Measurements from ENCODE around the gene CDH18.

The CDH18 gene, protein sequence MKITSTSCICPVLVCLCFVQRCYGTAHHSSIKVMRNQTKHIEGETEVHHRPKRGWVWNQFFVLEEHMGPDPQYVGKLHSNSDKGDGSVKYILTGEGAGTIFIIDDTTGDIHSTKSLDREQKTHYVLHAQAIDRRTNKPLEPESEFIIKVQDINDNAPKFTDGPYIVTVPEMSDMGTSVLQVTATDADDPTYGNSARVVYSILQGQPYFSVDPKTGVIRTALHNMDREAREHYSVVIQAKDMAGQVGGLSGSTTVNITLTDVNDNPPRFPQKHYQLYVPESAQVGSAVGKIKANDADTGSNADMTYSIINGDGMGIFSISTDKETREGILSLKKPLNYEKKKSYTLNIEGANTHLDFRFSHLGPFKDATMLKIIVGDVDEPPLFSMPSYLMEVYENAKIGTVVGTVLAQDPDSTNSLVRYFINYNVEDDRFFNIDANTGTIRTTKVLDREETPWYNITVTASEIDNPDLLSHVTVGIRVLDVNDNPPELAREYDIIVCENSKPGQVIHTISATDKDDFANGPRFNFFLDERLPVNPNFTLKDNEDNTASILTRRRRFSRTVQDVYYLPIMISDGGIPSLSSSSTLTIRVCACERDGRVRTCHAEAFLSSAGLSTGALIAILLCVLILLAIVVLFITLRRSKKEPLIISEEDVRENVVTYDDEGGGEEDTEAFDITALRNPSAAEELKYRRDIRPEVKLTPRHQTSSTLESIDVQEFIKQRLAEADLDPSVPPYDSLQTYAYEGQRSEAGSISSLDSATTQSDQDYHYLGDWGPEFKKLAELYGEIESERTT

GRCh38 chr5:19987612-19988361 lies at the start of gene CDH18:
TSS of gene CDH18 (minus strand) at chr5:19988200. CDS start at chr5:19838986, 149,214 bp downstream.
- peak; percentile 64 for DNase-seq (ENCODE audit: low read depth)

GRCh38 chr5:20034717-20035116 lies 46.7 kb upstream of the CDH18 start:
- DNase-seq (ENCODE audit: low read depth) = peak; percentile 2

GRCh38 chr5:20033881-20034280 lies 45.9 kb upstream of the CDH18 start:
- no peak for DNase-seq (ENCODE audit: low read depth)

DNA sequence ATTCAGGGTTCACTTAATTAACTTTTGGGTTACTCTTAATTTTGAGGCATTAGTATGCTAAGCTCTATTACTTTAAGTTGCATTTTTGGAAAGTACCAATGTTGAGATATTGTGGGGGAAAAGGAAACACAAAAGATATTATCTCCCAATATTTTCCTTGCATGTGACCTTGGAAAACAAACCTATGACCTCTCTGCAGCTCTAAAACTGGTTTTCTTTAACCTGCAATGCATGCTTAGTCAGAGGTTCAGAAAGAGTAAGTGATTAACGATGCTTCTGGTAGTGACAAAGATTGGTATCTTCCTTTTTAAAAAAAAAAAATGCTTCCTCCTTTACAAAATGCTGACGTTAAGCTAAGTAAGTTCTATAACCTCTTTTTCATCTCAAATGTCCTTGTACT lies 44.9 kb upstream of the CDH18 start:
- no peak for DNase-seq (ENCODE audit: low read depth)

GRCh38 chr5:20030125-20030524 lies 42.1 kb upstream of the CDH18 start:
- peak; percentile 23 for DNase-seq (ENCODE audit: low read depth)

- no peak for DNase-seq (ENCODE audit: low read depth)
These were observed 41.3 kb upstream of the CDH18 start for GRCh38 chr5:20029266-20029665.

GRCh38 chr5:20028506-20028905 lies 40.5 kb upstream of the CDH18 start:
- DNase-seq (ENCODE audit: low read depth) = no peak

- DNase-seq (ENCODE audit: low read depth) = peak; percentile 15
These were observed 35.7 kb upstream of the CDH18 start for GRCh38 chr5:20023686-20024180.

DNA sequence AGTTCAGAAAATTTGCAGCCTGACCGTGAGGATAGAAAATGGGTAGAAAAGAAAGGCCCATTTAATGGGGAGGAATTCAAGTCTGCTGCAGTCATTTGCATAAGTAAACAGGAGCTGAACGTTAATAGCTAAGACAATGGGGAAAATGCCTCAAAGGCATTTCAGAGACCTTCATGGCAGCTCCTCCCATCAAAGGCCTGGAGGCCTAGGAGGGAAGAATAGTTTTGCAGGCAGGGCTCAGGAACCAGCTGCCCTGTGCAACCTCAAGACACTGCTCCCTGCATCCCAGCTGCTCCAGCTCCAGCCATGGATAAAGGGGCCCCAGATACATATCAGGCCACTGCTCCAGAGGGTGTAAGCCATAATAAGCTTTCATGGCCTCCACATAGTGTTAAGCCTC lies 32.2 kb upstream of the CDH18 start:
- DNase-seq (ENCODE audit: low read depth) = no peak

- no peak for DNase-seq (ENCODE audit: low read depth)
These were observed 29.0 kb upstream of the CDH18 start for GRCh38 chr5:20017021-20017420.

DNA sequence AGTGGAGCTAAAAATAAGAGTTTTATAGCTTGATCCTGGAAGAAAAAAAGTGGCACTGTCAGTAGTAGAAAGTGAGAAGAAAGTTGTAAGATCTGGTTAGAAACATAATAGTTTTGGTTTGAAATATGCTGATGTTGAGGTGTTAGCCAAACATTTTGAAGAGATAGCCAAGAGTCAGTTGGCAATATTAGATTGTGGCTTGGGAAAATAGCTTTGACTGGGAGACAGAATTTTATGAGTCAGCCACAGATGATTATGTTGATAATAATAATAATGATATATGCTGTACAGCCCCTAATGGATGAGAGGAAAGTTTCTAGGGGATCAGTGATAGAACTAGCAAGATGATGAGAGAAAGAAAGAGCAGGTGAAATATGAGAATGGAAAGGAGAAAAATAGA lies 12.4 kb upstream of the CDH18 start:
- no peak for DNase-seq (ENCODE audit: low read depth)

DNA sequence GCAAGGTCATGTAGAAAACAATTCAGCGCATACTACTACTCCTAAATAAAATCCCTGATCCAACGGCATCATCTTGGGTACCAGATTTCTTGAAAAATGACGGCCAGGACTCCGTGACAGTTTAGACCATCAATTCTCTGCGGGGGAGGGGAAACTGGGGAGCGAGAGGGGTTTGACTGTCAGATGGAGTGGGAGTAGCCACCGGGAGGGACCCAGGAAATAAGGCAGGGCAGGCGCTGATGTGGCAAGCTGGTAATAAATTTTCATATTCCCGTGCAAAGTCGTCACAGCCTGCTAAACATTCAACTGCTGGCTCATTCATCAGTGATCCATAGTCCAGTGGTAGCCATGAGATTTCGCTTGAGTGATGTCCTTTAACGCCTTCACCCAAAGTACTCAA lies 457 bp upstream of the CDH18 start:
- DNase-seq (ENCODE audit: low read depth) = peak; percentile 7

GRCh38 chr5:19986806-19987205 lies 1.2 kb downstream of the CDH18 start:
- DNase-seq (ENCODE audit: low read depth) = no peak

DNA sequence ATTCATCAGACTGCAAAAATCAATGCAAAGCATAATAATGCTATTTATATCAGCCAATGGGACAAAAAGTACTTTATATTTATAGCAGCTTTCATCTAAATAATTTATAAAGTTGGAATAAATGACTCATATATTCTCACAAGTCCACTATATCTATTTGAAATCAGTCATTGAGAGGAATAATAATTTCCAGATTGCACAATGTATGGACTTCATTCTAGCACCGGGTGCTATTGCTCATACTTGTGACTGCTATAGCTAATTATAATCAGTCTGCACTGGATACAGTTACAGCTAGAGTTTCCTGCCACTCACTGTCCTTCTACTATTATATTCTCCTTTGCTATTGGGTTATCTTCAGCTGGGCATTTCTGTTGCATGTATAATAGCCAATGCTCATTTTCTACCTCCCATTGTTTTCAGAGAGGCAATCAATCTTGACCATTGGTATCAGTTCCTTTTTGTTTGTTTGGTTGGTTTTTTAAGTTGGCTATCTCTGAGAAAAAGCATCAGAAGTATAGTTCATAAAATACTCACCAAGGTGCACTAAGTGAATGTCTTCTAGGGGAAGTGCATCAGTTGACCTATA lies 1.9 kb downstream of the CDH18 start:
- DNase-seq (ENCODE audit: low read depth) = peak; percentile 1

DNA sequence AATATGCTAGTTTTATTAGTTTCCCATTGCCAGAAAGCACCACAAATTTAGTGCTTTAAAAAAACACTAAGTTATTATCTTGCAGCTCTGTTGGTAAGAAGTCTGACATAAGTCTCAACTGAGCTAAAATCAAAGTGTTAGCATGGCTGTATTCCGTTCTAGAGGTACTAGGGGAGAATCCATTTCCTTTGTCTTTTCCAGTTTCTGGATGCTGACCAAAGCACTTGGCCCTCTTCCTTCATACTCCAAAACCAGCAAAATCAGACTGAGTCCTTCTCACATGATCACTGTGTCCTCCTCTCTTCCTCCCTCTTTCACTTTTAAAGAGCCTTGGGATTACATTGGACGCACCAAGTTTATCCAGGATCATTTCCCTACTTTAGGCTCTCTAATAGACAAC lies 9.5 kb downstream of the CDH18 start:
- DNase-seq (ENCODE audit: low read depth) = no peak

GRCh38 chr5:19977099-19977498 lies 10.9 kb downstream of the CDH18 start:
- DNase-seq (ENCODE audit: low read depth) = no peak

DNA sequence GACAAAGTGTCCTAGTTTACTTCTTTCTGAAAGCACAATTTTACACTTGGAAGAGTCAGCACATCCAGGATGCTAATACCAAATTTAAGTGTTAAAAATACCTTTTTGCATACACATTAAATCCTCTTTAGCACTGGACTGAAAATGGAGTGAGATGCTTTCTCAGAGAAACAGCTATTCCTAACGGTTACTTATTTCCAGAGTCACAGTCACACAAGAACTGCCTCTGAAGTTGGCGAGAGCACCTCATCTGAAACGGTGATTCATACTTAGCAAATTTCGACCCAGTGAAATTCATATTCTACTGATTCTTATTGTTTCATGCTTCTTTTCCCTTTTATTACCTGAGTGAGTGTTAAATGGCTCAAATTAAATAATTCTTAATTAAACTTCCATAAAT lies 12.2 kb downstream of the CDH18 start:
- DNase-seq (ENCODE audit: low read depth) = peak; percentile 3

DNA sequence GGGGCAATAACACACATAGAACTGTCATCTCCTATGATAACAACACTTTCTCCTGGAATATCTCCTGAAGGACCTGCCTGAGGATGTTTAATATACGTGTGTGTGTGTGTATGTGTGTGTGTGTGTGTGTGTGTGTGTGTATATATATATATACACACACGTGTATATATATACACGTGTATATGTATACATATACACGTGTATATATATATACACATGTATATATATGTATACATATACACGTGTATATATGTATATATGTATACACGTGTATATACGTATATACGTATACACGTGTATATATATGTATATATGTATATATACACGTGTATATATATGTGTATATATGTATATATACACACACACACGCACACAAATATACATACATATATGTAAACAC lies 27.5 kb downstream of the CDH18 start:
- DNase-seq (ENCODE audit: low read depth) = no peak

DNA sequence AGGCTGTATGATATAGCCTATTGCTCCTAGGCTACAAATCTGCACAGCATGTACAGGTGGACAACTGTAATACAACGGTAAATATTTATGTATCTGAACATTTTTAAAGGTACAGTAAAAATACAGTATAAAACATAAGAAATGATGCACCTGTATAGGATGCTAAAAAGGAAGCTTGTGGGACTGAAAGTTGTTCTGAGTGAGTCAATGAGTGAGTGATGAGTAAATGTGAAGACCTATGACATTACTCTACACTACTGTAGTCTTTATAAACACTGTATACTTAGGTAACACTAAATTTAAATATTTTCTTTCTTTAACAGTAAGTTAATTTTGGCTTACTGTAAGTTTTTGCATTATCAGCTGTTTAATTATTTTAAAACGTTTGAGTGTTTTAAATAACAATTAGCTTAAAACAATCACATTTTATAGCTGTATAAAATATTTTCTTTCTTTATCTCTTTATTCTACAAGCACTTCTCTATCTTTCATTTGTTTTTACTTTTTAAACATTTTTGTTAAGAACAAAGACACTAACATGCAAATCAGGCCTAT lies 28.1 kb downstream of the CDH18 start:
- DNase-seq (ENCODE audit: low read depth) = no peak

DNA sequence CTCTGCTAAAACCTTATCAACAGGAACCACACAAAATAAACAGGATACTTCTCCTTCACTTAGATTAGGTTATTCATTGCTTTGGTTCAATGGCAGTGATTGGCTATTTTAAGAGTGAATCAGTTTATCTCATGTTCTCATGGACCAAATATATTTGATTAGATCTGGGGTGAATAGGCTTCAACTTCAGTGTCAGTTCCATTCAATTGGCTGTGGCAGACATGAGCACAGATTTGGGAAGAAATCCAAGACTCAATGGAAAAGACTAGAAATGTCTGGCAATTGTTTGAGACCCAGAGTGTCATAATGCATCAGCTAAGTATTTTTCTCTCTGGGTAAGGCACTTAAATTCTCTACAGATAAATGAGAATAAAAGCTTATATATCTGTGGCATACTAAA lies 37.1 kb downstream of the CDH18 start:
- no peak for DNase-seq (ENCODE audit: low read depth)

DNA sequence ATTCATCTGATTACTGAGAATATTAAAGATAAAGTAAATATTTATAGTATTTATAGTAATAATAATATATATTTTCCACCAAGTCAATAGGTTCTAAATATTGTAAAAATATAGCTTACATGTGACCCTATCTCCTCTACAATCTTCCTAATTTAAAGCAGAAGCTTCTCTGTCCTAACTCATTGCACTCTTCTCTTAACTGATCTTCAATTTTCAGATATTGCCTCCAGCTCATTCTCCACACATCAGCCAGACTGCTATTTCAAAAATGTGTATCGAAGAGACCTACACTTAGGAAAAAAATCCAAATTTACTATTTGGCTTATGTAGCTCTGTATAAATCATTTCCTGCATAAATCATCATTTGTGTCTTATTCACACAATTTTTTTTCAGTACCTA lies 47.8 kb downstream of the CDH18 start:
- DNase-seq (ENCODE audit: low read depth) = no peak

DNA sequence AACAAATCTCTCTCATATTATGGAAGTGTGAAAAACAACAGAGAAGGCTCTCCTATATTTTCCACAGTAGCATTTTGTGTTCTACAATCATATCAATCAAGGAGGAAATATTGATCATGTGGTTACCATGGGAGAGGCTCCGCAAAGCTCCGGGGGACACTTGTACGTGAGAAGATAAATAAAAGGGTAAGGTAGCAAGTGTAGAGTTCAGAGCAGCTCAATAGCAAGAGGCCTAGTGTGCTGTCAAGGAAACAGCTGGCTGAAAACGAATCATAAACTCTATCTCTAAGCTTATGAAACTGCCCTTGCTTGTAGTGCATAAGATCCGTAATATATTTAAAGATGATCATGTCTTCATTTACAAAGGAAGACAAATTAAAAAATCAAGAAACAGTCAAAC lies 57.5 kb downstream of the CDH18 start:
- DNase-seq (ENCODE audit: low read depth) = no peak
